ENCODE results near the gene CNIH3.
"Not testable (repeated sequence)": the region's sequence is repeated elsewhere in the genome, so short reads cannot be mapped to it uniquely, and the experiment has no call there.

Gene CNIH3

GRCh38 chr1:224684979-224685425 lies 68.9 kb downstream of the CNIH3 start:
- no peaks in the 10 kb centered on the region for H3F3A ChIP-seq (ENCODE audit: insufficient read depth)
- H3K9ac ChIP-seq (ENCODE audit: low read length), result no peak overlapping the region
- no peak overlapping the region for H3K4me2 ChIP-seq (ENCODE audit: low read depth, low read length, poor library complexity, severe bottlenecking)
- H4K20me1 ChIP-seq (ENCODE audit: low read depth, low read length), result no peaks in the 10 kb centered on the region
- no peaks in the 10 kb centered on the region for H3K27me3 ChIP-seq (ENCODE audit: low read length)
- no peaks in the 10 kb centered on the region for H3K9me2 ChIP-seq (replicated peaks; ENCODE audit: insufficient read depth, low read length)
- no peaks in the 10 kb centered on the region for H3K9me3 ChIP-seq (ENCODE audit: insufficient read depth, low read length)
- no peaks in the 10 kb centered on the region for H3K36me3 ChIP-seq (ENCODE audit: low read length)
- no peak for TF ChIP-seq CTCF (IDR thresholded peaks at IDR 0.05; ENCODE audit: insufficient read depth, low read length, poor library complexity, severe bottlenecking)
- TF ChIP-seq EZH2phosphoT487 (conservative IDR thresholded peaks at IDR 0.05; ENCODE audit: low read length), result no peak
- H3K4me3 ChIP-seq (ENCODE audit: insufficient read depth, low read length, poor library complexity, severe bottlenecking), result no peak overlapping the region
- H2AFZ ChIP-seq (ENCODE audit: low read depth, low read length, severe bottlenecking), result no peak overlapping the region
- H3K27ac ChIP-seq (ENCODE audit: low read depth, low read length), result no peak overlapping the region
- H3K79me2 ChIP-seq (ENCODE audit: insufficient read depth, low read length), result no peaks in the 10 kb centered on the region

GRCh38 chr1:224686140-224686539 lies 70.0 kb downstream of the CNIH3 start:
- H3K27me3 ChIP-seq (ENCODE audit: low read length); H3K9me3 ChIP-seq (ENCODE audit: insufficient read depth, low read length); H3F3A ChIP-seq (ENCODE audit: insufficient read depth); H3K27ac ChIP-seq (ENCODE audit: low read depth, low read length); H3K79me2 ChIP-seq (ENCODE audit: insufficient read depth, low read length); H3K36me3 ChIP-seq (ENCODE audit: low read length); H3K4me3 ChIP-seq (ENCODE audit: insufficient read depth, low read length, poor library complexity, severe bottlenecking); H4K20me1 ChIP-seq (ENCODE audit: low read depth, low read length); H2AFZ ChIP-seq (ENCODE audit: low read depth, low read length, severe bottlenecking); H3K9ac ChIP-seq (ENCODE audit: low read length); H3K4me2 ChIP-seq (ENCODE audit: low read depth, low read length, poor library complexity, severe bottlenecking); H3K9me2 ChIP-seq (replicated peaks; ENCODE audit: insufficient read depth, low read length): not testable (repeated sequence)

- TF ChIP-seq EZH2phosphoT487 (conservative IDR thresholded peaks at IDR 0.05; ENCODE audit: low read length), result no peak
- Histone ChIP-seq H3K27me3 (ENCODE audit: low read length) (no peaks in the 10 kb centered on the region), H3K4me3 (ENCODE audit: insufficient read depth, low read length, poor library complexity, severe bottlenecking) (no peak overlapping the region), H2AFZ (ENCODE audit: low read depth, low read length, severe bottlenecking) (no peak overlapping the region), H3K9me3 (ENCODE audit: insufficient read depth, low read length) (no peaks in the 10 kb centered on the region), H3K9me2 (replicated peaks; ENCODE audit: insufficient read depth, low read length) (no peaks in the 10 kb centered on the region), H3K9ac (ENCODE audit: low read length) (no peak overlapping the region), H4K20me1 (ENCODE audit: low read depth, low read length) (no peaks in the 10 kb centered on the region), H3K4me2 (ENCODE audit: low read depth, low read length, poor library complexity, severe bottlenecking) (no peak overlapping the region), H3K27ac (ENCODE audit: low read depth, low read length) (no peak overlapping the region), H3K79me2 (ENCODE audit: insufficient read depth, low read length) (no peaks in the 10 kb centered on the region), H3F3A (ENCODE audit: insufficient read depth) (no peaks in the 10 kb centered on the region), H3K36me3 (ENCODE audit: low read length) (no peaks in the 10 kb centered on the region)
These were observed 71.3 kb downstream of the CNIH3 start for GRCh38 chr1:224687465-224687864.

- H3K27me3 ChIP-seq (ENCODE audit: low read length), result no peaks in the 10 kb centered on the region
- H3K79me2 ChIP-seq (ENCODE audit: insufficient read depth, low read length), result no peaks in the 10 kb centered on the region
- no peak overlapping the region for H3K4me3 ChIP-seq (ENCODE audit: insufficient read depth, low read length, poor library complexity, severe bottlenecking)
- TF ChIP-seq CTCF (IDR thresholded peaks at IDR 0.05; ENCODE audit: insufficient read depth, low read length, poor library complexity, severe bottlenecking), result no peak
- TF ChIP-seq EZH2phosphoT487 (conservative IDR thresholded peaks at IDR 0.05; ENCODE audit: low read length), result no peak
- no peak overlapping the region for H3K4me2 ChIP-seq (ENCODE audit: low read depth, low read length, poor library complexity, severe bottlenecking)
- H3K9ac ChIP-seq (ENCODE audit: low read length), result no peak overlapping the region
- H4K20me1 ChIP-seq (ENCODE audit: low read depth, low read length), result no peaks in the 10 kb centered on the region
- no peak overlapping the region for H2AFZ ChIP-seq (ENCODE audit: low read depth, low read length, severe bottlenecking)
- H3F3A ChIP-seq (ENCODE audit: insufficient read depth), result no peaks in the 10 kb centered on the region
- no peaks in the 10 kb centered on the region for H3K9me2 ChIP-seq (replicated peaks; ENCODE audit: insufficient read depth, low read length)
- no peak overlapping the region for H3K27ac ChIP-seq (ENCODE audit: low read depth, low read length)
- no peaks in the 10 kb centered on the region for H3K9me3 ChIP-seq (ENCODE audit: insufficient read depth, low read length)
- H3K36me3 ChIP-seq (ENCODE audit: low read length), result no peaks in the 10 kb centered on the region
These were observed 73.3 kb downstream of the CNIH3 start for GRCh38 chr1:224689374-224689773.
